GM12891 (cell line): Measurements from ENCODE around the gene GMDS.

Experiments
- POLR2A ChIP-seq: IDR thresholded peaks from 2 replicates; pipeline ENCODE4 v1.6.1; 2011; ENCODE audit warnings: low read depth, low read length, control low read depth
- POLR2AphosphoS5 ChIP-seq: IDR thresholded peaks from 2 replicates; pipeline ENCODE4 v1.6.1; 2011; ENCODE audit warnings: low read depth, low read length, control low read depth

DNA sequence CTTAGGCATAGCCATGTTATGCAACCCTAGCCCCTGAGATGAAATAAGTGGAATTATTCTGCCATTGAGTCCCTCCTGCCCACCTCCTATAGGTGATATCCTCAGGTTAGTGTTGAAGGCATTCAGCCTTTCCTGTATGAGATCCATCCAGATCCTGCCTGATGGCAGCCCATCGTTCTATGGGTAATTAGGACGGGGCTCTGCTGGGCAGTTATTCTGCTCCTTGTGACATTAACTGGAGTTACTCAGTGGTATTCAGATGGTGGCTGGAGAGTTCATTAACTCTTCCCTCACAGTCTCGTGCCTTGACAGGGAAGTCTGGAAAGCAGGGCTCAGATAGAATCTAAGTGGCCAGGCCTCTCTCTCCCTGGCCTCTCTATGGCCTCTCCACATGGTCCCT lies 9.3 kb upstream of the GMDS start:
- TF ChIP-seq POLR2A (no peak), POLR2AphosphoS5 (no peak)
